OCI-LY1 (cell line): Measurements from ENCODE around the gene USP15.

ENCODE experiments used
- EZH2 ChIP-seq: fragments of 200-600 bp; sonication (generic), shearing (Covaris generic); IDR thresholded peaks from 2 replicates; pipeline ENCODE4 v1.8.0; 2017; ENCODE audit warnings: borderline replicate concordance, mixed run types, mild to moderate bottlenecking, antibody characterized with exemption, low read length, moderate library complexity, mixed read lengths
- TF ChIP-seq, protein P1 (sequence below): fragments of 200-600 bp; sonication (generic), shearing (Covaris generic); IDR thresholded peaks from 2 replicates; pipeline ENCODE4 v1.5.1; 2017; ENCODE audit warnings: mild to moderate bottlenecking, antibody characterized with exemption, low read length, moderate library complexity, mixed read lengths

DNA sequence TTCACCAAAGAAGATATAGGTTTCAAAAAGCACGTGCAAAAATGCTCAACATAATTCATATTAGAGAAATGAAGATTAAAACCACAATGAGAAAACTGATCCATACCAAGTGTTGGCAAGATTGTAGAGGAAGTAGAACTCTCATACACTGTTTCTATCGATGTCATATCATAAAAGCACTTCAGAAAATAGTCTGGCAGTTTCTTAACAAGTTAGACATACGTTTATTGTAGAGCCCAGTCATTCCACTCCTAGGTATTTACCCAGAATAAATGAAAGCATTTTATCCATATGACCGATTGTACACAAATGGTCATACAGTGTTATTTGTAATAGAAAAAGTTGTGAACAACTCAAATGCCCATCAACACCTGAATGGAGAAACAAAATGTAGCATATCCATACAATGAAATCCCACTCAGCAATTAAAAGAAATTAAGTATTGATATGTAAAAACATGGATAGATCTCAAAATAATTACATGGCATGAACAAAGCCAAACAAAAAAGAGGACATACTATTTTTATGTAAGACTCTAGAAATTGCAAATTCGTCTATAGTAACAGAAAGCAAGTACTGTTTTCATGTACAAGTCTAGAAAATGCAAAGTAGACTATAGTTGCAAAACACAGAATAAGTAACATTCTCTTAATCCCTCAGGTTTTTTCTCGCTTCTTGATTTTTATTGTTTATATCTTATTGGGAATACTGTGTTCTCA, 41.0 kb downstream of the USP15 start:
- TF ChIP-seq, protein P1, sequence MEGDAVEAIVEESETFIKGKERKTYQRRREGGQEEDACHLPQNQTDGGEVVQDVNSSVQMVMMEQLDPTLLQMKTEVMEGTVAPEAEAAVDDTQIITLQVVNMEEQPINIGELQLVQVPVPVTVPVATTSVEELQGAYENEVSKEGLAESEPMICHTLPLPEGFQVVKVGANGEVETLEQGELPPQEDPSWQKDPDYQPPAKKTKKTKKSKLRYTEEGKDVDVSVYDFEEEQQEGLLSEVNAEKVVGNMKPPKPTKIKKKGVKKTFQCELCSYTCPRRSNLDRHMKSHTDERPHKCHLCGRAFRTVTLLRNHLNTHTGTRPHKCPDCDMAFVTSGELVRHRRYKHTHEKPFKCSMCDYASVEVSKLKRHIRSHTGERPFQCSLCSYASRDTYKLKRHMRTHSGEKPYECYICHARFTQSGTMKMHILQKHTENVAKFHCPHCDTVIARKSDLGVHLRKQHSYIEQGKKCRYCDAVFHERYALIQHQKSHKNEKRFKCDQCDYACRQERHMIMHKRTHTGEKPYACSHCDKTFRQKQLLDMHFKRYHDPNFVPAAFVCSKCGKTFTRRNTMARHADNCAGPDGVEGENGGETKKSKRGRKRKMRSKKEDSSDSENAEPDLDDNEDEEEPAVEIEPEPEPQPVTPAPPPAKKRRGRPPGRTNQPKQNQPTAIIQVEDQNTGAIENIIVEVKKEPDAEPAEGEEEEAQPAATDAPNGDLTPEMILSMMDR, result no peak
- TF ChIP-seq EZH2, result no peak
